GM10847 (cell line): ENCODE measurements around the gene ZC3H7A.

Experiments
- POLR2A ChIP-seq: IDR thresholded peaks from 2 replicates; pipeline ENCODE4 v1.6.1; 2011; ENCODE audit not compliant: insufficient read length; ENCODE audit errors: extremely low read depth

The ZC3H7A gene

DNA sequence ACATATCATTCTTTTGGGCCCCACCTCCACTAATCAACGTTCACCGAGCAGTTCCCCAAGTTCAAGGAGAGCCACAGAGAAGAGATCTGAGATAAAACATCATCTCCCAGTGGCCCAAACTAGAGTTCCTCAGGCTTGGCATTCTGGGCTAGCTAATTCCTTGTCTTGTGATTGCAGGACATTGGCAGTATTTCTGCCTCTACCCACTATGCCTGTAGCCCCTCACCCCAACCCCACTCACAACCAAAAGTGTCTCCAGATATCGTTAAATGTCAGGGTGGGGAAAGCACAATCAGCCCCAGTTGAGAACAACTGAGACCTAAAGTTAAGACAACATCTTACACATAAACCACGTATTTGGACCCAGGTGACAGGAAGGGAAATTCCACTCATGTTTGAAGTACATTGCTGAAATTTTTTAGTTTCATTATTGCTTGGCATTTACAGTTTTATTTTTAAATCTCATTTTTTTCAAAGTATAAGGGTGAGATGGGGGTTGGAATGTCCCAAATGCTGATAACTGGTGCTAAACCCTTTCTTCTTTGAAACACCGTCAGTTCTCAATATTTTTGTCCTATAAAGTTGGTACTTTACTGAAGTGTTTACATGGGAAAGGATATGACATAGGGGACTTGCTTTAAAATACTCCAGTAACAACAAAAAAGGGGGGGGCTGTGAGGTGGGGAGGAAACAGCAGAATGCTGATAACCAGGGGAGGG lies 13.6 kb downstream of the ZC3H7A start:
- TF ChIP-seq POLR2A = peak; percentile 16

DNA sequence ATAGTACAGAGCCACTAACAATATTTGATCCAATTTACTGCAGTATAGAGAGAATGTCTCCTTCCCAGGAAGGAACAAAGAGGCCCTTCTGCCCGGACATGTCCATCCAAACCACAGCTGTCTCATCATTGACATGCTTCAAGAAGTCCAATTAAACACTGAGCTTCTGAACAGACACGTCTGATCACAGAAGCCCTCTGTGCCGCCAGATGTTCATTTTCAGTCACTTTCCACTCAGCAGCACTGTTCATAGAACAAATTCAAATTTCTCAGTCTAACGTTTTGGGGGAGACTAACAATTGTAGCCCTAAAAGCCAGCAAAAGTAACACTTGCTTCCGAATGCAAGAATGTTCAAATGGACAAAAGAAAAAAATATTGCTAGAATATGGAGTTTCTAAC lies 15.3 kb downstream of the ZC3H7A start:
- no peak for TF ChIP-seq POLR2A

DNA sequence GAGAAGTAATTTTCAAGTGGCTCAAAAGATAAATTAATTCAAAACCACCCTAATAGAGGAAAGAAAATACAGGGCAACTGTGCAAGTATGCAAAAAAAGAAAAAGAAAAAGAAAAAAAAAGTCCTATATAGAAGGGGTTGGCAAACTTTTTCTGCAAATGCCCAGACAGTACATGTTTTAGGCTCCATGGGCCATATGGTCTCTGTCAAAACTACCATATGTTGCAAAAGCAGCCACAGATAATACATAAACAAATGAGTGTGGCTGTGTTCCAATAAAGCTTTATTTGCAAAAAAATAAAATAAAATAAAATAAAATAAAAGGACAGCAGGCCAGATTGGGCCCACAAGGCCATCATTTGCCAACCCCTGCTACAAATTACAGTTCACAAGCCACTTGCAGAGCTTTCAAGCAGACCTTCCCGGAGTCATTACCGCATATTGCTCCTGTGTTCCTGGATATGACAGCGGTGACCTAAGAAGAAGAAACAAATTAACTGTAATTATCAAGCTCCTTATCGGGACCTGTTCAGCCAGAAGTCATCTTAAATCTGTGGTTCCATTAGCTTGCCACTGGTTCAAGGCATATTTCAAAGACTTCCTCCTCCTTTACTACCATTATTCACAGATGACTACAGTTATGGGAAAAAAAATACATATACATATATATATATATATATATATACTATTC lies 15.9 kb downstream of the ZC3H7A start:
- no peak for TF ChIP-seq POLR2A

DNA sequence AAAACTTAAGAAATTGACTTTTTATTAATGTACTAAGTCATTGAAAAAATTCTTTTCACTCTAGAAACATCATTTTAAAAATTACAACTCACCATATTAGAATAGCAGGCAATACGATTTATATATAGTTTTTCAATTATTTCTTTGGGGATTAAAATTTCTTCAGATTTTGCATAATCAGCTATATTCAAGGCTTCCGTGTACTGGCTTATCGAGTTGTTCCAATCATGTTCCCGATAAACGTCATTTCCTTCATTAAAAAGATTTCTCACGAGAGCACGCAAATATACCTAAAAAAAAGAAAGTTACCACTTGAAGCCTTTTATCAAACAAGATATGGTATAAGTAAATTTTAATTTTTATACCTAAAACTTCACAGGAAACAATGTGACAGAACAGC lies 18.0 kb downstream of the ZC3H7A start:
- no peak for TF ChIP-seq POLR2A

DNA sequence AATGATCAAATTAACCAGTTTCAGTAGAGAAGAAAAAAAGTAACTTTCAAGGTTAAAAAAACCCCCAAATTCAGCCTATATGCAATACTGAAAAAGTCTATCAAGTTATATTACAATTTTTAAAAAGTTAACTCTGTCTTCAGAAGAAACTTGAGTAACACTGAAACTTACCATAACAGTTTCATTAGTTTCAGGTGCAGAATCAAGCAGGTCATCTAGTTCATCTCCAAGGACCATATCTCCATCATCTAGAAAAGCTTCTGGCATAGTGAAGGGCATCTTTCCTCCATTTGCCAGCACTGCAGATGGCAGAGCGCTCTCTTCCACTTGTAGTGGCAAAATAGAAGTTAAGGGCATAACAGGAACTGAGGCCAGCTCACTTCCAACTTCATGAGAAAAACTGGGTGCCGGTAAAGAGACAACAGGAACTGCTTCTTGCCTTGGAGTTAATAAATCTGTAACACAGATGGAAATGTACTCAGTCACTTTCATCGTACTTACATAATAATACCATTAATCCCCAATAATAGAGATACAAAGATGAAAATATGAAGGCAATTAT lies 22.9 kb downstream of the ZC3H7A start:
- TF ChIP-seq POLR2A = no peak

DNA sequence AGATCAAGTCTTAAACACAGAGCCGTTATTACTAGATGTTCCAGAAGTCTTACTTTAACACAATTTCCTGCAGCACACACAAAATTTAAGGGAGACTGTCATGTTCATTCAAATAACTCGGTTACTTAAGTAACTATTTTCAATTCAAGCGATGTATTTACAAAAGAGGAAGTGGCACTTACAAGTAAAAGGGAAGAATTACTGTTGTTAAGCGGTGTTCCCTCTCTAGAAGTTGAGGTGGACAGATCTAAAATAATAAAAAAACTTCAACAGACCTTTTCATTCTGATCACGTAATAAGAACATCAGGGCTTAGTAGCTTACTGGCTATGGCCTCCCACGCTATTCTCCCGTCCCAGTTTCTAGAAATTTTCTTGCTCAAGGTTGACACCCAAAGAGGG lies 28.2 kb downstream of the ZC3H7A start:
- no peak for TF ChIP-seq POLR2A

DNA sequence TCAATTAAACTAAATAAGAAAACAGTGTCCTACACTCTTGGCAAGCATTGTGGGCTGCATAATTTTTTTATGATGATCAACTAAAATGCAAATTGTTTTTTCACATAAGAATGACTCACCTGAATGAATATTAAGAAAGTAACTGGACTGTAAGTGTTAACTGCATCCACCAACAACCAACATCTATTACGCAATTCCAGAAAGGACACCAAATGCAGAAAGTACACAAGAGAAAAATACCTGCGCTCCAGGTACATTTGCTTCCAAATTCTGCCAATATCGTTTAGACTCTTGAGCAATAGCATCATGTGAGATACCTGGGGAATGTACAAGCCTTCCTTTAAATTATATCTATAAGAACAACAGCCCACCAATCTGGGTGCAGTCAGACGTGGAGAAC lies 34.6 kb downstream of the ZC3H7A start:
- TF ChIP-seq POLR2A = no peak

DNA sequence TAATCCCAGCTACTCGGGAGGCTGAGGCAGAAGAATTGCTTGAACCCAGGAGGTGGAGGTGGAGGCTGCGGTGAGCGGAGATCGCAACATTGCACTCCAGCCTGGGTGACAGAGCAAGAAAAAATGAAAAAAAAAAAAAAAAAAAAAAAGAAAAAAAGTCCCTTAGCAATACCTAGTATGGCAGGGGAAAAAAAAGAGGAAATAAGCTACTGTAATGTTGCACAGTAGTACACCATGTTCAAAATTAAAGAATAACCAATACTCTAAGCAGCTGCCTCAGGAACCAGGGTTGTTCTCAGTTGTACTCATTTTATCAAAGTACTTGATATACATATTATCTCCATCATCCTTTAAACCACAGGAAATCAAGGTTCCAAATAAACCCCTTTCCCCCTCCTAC lies 37.1 kb downstream of the ZC3H7A start:
- no peak for TF ChIP-seq POLR2A

DNA sequence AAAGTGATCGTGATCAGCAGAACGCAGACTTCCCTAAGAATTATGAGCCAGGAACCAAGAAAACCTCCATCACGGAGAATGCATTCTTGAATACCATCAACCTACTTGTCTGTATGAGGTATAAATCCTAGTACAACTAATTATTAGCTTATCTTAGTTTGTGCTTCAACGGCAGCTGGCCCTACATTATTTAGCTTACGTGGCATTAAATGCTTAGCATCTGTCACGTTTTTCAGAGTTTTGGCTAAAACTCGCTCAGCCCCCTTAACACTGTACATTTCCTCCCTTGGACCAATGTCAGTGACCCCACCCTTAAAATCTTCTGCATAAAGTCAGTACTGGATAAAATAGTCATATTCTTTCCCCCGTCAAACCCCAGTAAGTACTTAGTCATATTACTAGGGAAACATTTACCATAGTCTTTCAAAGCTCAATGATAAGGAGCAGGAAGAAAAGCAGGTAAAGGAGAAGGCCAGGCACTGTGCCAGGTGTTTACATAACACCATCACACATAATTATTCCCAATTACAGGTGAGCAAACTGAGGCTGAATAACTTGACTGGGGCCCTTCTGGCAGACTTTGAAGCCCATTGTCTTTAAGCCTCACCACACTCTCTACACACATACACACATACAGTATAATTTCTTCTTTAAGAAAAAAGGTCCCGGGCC lies 37.8 kb downstream of the ZC3H7A start:
- TF ChIP-seq POLR2A = no peak

DNA sequence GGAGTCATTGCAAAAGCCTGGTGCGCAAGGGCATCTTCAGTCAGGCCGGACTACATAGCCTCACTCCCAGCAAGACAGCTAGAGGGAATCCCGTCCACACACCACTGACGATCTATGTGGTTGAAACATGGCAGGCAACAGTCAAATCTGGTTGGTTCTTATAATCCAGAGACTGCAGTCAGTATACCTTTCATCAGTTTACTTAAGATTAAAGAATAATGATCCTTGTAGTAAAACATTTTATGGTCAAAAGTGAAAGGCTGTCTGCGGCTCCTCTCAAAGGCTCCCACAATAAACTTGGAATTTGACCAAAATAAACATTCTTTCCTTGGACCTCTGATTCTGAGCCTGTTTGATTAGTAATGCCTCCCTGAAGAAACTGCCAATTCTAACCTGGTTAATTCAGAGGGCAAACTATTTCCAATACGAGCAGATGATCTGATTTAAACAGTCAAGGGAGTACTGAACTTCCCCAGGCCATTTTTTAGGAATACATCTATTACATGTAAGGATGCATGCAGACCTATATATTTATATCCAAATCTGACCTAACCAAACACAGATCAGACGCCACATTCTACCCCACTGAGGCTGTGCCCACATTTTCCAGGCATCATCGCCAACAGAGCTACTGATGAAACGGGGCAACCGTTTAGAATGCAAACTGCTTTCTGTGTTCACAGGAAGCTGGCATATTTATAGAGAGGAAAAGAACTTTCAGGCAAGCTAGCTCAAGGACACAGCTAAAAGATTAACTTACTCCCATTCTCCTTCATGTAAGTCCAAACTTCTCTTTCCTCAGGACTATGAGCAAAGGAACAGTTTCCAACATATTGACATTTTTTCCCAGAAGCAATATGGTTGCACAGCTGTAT lies 39.1 kb downstream of the ZC3H7A start:
- no peak for TF ChIP-seq POLR2A

DNA sequence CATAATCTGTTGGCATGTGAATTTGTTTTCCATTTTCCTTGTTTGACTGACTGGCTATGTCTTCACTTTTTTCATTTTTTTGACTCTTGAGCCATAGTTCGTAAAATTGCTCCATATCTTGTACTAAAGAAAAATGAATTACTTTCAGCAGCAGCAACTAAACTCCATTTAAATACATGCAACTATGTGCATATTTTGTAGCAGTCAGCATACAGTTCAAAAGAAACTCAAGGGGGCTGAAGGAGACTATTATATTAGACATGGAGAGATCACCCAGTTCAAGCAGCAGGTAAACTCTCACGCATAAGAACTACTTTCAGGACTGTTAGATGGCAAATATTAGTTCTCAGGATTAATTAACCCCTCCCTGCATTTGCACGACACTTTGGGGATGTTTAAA lies 40.8 kb downstream of the ZC3H7A start:
- no peak for TF ChIP-seq POLR2A

DNA sequence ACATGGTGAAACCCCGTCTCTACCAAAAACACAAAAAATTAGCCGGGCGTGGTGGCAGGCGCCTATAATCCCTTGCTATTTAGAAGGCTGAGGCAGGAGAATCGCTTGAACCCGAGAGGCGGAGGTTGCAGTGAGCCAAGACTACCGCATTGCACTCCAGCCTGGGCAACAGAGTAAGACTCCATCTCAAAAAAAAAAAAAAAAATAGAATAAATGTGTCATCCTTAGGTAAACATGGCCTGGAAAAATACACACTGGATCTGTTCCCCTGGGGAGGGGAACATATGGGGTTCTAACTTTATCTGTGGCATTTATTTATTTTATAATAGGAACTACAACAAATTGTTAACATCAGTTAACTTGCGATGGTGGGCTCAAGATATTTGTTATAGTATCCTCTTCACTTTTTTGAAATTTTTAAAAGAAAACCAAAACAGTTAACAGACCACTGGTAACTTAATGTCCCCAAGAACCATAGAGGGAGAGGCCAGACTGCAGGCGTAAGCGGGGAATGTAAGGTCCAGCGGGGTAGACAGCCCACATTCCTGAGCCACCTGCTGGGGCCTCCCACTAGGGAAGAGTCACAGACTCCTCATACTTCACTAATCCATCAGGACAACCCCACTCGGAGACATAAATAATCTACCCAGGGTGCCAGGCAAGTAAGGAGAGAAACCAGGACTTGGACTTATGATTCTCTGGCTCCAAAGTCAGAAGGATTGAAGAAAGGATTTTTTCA lies 41.9 kb downstream of the ZC3H7A start:
- no peak for TF ChIP-seq POLR2A

DNA sequence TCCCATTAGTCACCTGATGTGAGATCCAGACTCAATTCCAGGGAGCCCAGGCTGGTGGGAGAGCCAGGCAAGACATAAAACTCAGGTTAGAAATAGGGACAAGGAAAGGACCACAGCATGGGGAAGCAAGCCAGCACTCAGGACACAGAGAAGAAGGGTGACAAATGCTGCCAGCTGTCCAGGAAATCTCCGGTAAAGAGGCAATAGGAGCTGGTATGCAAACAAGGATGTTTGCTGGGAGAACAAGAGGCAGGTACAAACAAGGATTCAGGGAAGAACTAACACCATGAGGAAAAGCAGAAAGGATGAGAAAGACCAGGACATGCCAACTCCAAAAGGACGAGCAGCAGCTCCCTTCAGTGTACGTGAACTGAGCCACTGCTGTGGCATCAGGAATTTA lies 44.2 kb downstream of the ZC3H7A start:
- TF ChIP-seq POLR2A = no peak

DNA sequence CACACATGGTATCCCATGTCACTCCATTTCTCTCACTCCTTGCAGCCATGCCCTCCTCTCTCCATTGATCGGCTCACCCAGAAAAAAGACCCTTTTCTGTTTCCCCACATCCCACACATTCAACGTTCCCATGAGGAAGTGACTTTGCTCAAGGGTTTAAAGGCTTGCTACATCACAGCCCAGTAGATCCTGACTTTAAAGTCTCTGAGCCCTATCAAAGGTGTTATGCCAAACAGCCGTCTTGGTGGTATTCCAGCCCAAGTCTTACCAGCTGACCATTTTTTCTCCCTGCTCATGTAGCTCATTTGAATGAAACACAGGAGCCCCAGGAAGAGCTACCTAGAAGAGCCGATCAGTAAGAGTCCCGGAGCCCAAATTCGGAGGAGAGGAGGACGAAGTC lies 47.0 kb downstream of the ZC3H7A start:
- TF ChIP-seq POLR2A = no peak
